Measurements from ENCODE around the gene TBX3.

GRCh38 chr12:114681116-114681871, 2.7 kb downstream of the TBX3 start:
- TF ChIP-seq, protein P1, sequence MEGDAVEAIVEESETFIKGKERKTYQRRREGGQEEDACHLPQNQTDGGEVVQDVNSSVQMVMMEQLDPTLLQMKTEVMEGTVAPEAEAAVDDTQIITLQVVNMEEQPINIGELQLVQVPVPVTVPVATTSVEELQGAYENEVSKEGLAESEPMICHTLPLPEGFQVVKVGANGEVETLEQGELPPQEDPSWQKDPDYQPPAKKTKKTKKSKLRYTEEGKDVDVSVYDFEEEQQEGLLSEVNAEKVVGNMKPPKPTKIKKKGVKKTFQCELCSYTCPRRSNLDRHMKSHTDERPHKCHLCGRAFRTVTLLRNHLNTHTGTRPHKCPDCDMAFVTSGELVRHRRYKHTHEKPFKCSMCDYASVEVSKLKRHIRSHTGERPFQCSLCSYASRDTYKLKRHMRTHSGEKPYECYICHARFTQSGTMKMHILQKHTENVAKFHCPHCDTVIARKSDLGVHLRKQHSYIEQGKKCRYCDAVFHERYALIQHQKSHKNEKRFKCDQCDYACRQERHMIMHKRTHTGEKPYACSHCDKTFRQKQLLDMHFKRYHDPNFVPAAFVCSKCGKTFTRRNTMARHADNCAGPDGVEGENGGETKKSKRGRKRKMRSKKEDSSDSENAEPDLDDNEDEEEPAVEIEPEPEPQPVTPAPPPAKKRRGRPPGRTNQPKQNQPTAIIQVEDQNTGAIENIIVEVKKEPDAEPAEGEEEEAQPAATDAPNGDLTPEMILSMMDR (IDR thresholded peaks at IDR 0.05; ENCODE audit: low read length) = no peak
- no peak for TF ChIP-seq EZH2 (IDR thresholded peaks at IDR 0.05; ENCODE audit: borderline replicate concordance, low read length)
